Type B pancreatic cell (in vitro differentiated cells): ENCODE data around the gene CASR. TPM values are rescaled to one million over a fixed set of nuclear protein-coding genes. Genes with fewer than 3 reads are reported as not detected.

Experiments used
- DNase-seq: peaks from one replicate; pipeline ENCODE4 v3.0.0; 2021; ENCODE audit warnings: mixed read lengths; ENCODE audit not compliant: unreplicated experiment; ENCODE audit errors: extremely low spot score
- H3K27ac Mint-ChIP-seq: 2 replicates; pipeline ENCODE4 v1.8.0; 2021; ENCODE audit warnings: mild to moderate bottlenecking, mixed read lengths
- H3K27me3 Mint-ChIP-seq: 2 replicates; pipeline ENCODE4 v1.8.0; 2021; ENCODE audit warnings: mixed read lengths
- H3K36me3 Mint-ChIP-seq: 2 replicates; pipeline ENCODE4 v1.8.0; 2021; ENCODE audit warnings: mixed read lengths
- H3K4me1 Mint-ChIP-seq: one replicate; pipeline ENCODE4 v1.8.0; 2021; ENCODE audit warnings: mixed read lengths; ENCODE audit not compliant: unreplicated experiment
- H3K4me3 Mint-ChIP-seq: 2 replicates; pipeline ENCODE4 v1.8.0; 2021; ENCODE audit warnings: mild to moderate bottlenecking, mixed read lengths
- H3K9me3 Mint-ChIP-seq: 2 replicates; pipeline ENCODE4 v1.8.0; 2021; ENCODE audit warnings: mixed read lengths
- CTCF ChIP-seq: fragments of 200-600 bp; sonication (generic); conservative IDR thresholded peaks from 2 replicates; pipeline ENCODE4 v1.5.0; 2021; ENCODE audit warnings: antibody characterized with exemption, mild to moderate bottlenecking
- total RNA-seq: library from RNA; stranded (reverse); gene quantifications from 2 replicates; pipeline ENCODE4 v1.2.1, GENCODE V29; 2021; ENCODE audit warnings: low replicate concordance

The CASR gene
- total RNA-seq, 1 donor from 2014 or later: 0.87 TPM

- Mint-ChIP-seq H3K4me1 (peaks cover 14% of the 10 kb centered on the region), H3K36me3 (peaks cover 4% of the 10 kb centered on the region), H3K27ac (peak overlapping the region; percentile 65), H3K27me3 (no peaks in the 10 kb centered on the region), H3K9me3 (peaks cover 4% of the 10 kb centered on the region), H3K4me3 (peak overlapping the region; percentile 51)
- no peak for DNase-seq
- TF ChIP-seq CTCF: no peak
Observed at GRCh38 chr3:122217901-122218300, 34.4 kb downstream of the CASR start.

GRCh38 chr3:122219242-122219872 lies 35.9 kb downstream of the CASR start:
- no peak for DNase-seq
- Mint-ChIP-seq H3K27me3 (no peaks in the 10 kb centered on the region), H3K27ac (no peak overlapping the region), H3K4me3 (no peak overlapping the region), H3K36me3 (peaks cover 4% of the 10 kb centered on the region), H3K9me3 (peaks cover 4% of the 10 kb centered on the region), H3K4me1 (peaks cover 14% of the 10 kb centered on the region)
- no peak for TF ChIP-seq CTCF

GRCh38 chr3:122227036-122227781 lies 43.7 kb downstream of the CASR start:
- H3K4me3 Mint-ChIP-seq: no peak overlapping the region
- H3K36me3 Mint-ChIP-seq: no peaks in the 10 kb centered on the region
- H3K27me3 Mint-ChIP-seq: peaks cover 10% of the 10 kb centered on the region
- DNase-seq: no peak
- no peak for TF ChIP-seq CTCF
- no peak overlapping the region for H3K27ac Mint-ChIP-seq
- no peaks in the 10 kb centered on the region for H3K4me1 Mint-ChIP-seq
- H3K9me3 Mint-ChIP-seq: peaks cover 5% of the 10 kb centered on the region

GRCh38 chr3:122230174-122230573 lies 46.7 kb downstream of the CASR start:
- no peaks in the 10 kb centered on the region for H3K36me3 Mint-ChIP-seq
- no peak for TF ChIP-seq CTCF
- H3K27ac Mint-ChIP-seq: no peak overlapping the region
- no peak for DNase-seq
- peaks cover 12% of the 10 kb centered on the region for H3K27me3 Mint-ChIP-seq
- H3K9me3 Mint-ChIP-seq: peaks cover under 1% of the 10 kb centered on the region
- no peak overlapping the region for H3K4me3 Mint-ChIP-seq
- no peaks in the 10 kb centered on the region for H3K4me1 Mint-ChIP-seq

- Mint-ChIP-seq H3K27ac (no peak overlapping the region), H3K36me3 (no peaks in the 10 kb centered on the region), H3K4me3 (no peak overlapping the region), H3K27me3 (peaks cover 12% of the 10 kb centered on the region), H3K4me1 (no peaks in the 10 kb centered on the region), H3K9me3 (no peaks in the 10 kb centered on the region)
- DNase-seq: no peak
- TF ChIP-seq CTCF: no peak
Observed at GRCh38 chr3:122231465-122232157, 48.1 kb downstream of the CASR start.
